HepG2 (cell line): ENCODE data around the gene TREH. TPM values are rescaled to one million over a fixed set of nuclear protein-coding genes. Genes with fewer than 3 reads are reported as not detected.
A peak's percentile ranks its signal among the peaks of the same experiment; 100 is the strongest.

Source experiments
- BATF2 ChIP-seq: sonication (generic); formaldehyde crosslinking; IDR thresholded peaks from 2 replicates; pipeline ENCODE4 v1.8.0; 2022; ENCODE audit warnings: mild to moderate bottlenecking, missing genetic modification reagents, moderate library complexity
- HOXA3 ChIP-seq: sonication (generic); formaldehyde crosslinking; IDR thresholded peaks from 2 replicates; pipeline ENCODE4 v1.5.0; 2020; ENCODE audit warnings: missing genetic modification reagents
- NFIC ChIP-seq: IDR thresholded peaks from 2 replicates; pipeline ENCODE4 v1.6.1; 2012; ENCODE audit warnings: mild to moderate bottlenecking, low read length, inconsistent platforms
- PHF5A ChIP-seq: IDR thresholded peaks from one replicate; pipeline ENCODE4 v1.6.1; 2018; ENCODE audit warnings: low read depth, missing genetic modification reagents; ENCODE audit not compliant: unreplicated experiment
- SOX13 ChIP-seq, 3 experiments: fragments of 450-650 bp in 1 of 3; sonication (generic) in 1 of 3; formaldehyde crosslinking in 1 of 3; IDR thresholded peaks in 2 of 3; conservative IDR thresholded peaks in 1 of 3; 2 replicates each; pipeline versions ENCODE4 v1.5.0 to v1.6.1; 2016 to 2020; ENCODE audit warnings: antibody characterized with exemption in 1 of 3, mild to moderate bottlenecking in 1 of 3, missing compliant biosample characterization in 1 of 3, missing genetic modification reagents in 1 of 3, moderate library complexity in 1 of 3
- TSC22D2 ChIP-seq: sonication (generic); formaldehyde crosslinking; IDR thresholded peaks from 2 replicates; pipeline ENCODE4 v1.5.1; 2020; ENCODE audit warnings: missing genetic modification reagents, mild to moderate bottlenecking, borderline replicate concordance
- XBP1 ChIP-seq: sonication (generic); formaldehyde crosslinking; IDR thresholded peaks from 2 replicates; pipeline ENCODE4 v1.5.0; 2020; ENCODE audit warnings: missing genetic modification reagents
- ZBTB26 ChIP-seq: IDR thresholded peaks from 2 replicates; pipeline ENCODE4 v1.6.1; 2016; ENCODE audit warnings: missing compliant biosample characterization, missing genetic modification reagents, borderline replicate concordance
- ZFP1 ChIP-seq: IDR thresholded peaks from 2 replicates; pipeline ENCODE4 v1.6.1; 2016
- ZKSCAN5 ChIP-seq: sonication (generic); formaldehyde crosslinking; IDR thresholded peaks from 2 replicates; pipeline ENCODE4 v1.5.1; 2020; ENCODE audit warnings: mild to moderate bottlenecking, missing genetic modification reagents
- ZNF598 ChIP-seq: sonication (generic); formaldehyde crosslinking; IDR thresholded peaks from 2 replicates; pipeline ENCODE4 v1.5.1; 2020; ENCODE audit warnings: mild to moderate bottlenecking, missing genetic modification reagents, borderline replicate concordance
- ZNF605 ChIP-seq: sonication (generic); formaldehyde crosslinking; IDR thresholded peaks from 2 replicates; pipeline ENCODE4 v1.8.0; 2022; ENCODE audit warnings: mild to moderate bottlenecking, missing genetic modification reagents
- ZNF704 ChIP-seq: sonication (generic); formaldehyde crosslinking; IDR thresholded peaks from 2 replicates; pipeline ENCODE4 v1.8.1; 2023; ENCODE audit warnings: mild to moderate bottlenecking, inconsistent platforms, moderate library complexity, missing genetic modification reagents, borderline replicate concordance
- ZNF788 ChIP-seq: sonication (generic); formaldehyde crosslinking; IDR thresholded peaks from 2 replicates; pipeline ENCODE4 v1.5.0; 2020; ENCODE audit warnings: mild to moderate bottlenecking, missing genetic modification reagents, borderline replicate concordance
- ZSCAN22 ChIP-seq: sonication (generic); formaldehyde crosslinking; IDR thresholded peaks from 2 replicates; pipeline ENCODE4 v1.4.0; 2020; ENCODE audit warnings: mild to moderate bottlenecking, missing genetic modification reagents
- polyA plus RNA-seq, 8 experiments: library from polyadenylated mRNA; depleted of rRNA in 3 of 8; stranded (reverse) in 7 of 8; unstranded in 1 of 8; fragments of >200 nt; fragmentation: Illumina TruSeq in 4 of 8; extraction: Trizol in 4 of 8; gene quantifications; 2 replicates each; pipeline versions ENCODE4 v1.2.1 to v1.2.3, GENCODE V29; 2011 to 2016; ENCODE audit warnings: low read depth in 4 of 8, missing spikeins in 1 of 8, mixed read lengths in 1 of 8; ENCODE audit not compliant: insufficient read depth in 1 of 8
- total RNA-seq, 5 experiments: library from RNA; depleted of rRNA; stranded (reverse); fragments of >200 nt; fragmentation: Illumina TruSeq; extraction: Trizol; gene quantifications; 2 replicates each; pipeline ENCODE4 v1.2.3, GENCODE V29; 2016; ENCODE audit warnings: low read depth in 1 of 5
- TF ChIP-seq, protein P1 (sequence below): sonication (generic); formaldehyde crosslinking; IDR thresholded peaks from 2 replicates; pipeline ENCODE4 v1.4.0; 2020; ENCODE audit warnings: missing genetic modification reagents, borderline replicate concordance
- TF ChIP-seq, protein P2 (sequence below): sonication (generic); formaldehyde crosslinking; IDR thresholded peaks from 2 replicates; pipeline ENCODE4 v1.4.0; 2020; ENCODE audit warnings: missing genetic modification reagents
- TF ChIP-seq, protein P3 (sequence below): sonication (generic); formaldehyde crosslinking; IDR thresholded peaks from 2 replicates; pipeline ENCODE4 v1.5.0; 2020; ENCODE audit warnings: mild to moderate bottlenecking, low read depth, missing genetic modification reagents, borderline replicate concordance
- TF ChIP-seq, protein P4 (sequence below): sonication (generic); formaldehyde crosslinking; IDR thresholded peaks from 2 replicates; pipeline ENCODE4 v1.9.0; 2021; ENCODE audit warnings: missing genetic modification reagents, mild to moderate bottlenecking, borderline replicate concordance

TREH gene
- total and polyA plus RNA-seq, 2 of the 13 experiments (the other 11 are each of a cell fraction or from before 2014, with no cell fraction given) = 0.53 to 0.86 TPM

GRCh38 chr11:118689852-118690552 lies 10.6 kb upstream of the TREH start (continued):
- TF ChIP-seq, protein P1, sequence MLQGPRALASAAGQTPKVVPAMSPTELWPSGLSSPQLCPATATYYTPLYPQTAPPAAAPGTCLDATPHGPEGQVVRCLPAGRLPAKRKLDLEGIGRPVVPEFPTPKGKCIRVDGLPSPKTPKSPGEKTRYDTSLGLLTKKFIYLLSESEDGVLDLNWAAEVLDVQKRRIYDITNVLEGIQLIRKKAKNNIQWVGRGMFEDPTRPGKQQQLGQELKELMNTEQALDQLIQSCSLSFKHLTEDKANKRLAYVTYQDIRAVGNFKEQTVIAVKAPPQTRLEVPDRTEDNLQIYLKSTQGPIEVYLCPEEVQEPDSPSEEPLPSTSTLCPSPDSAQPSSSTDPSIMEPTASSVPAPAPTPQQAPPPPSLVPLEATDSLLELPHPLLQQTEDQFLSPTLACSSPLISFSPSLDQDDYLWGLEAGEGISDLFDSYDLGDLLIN (CRISPR knock-in tag) = 0 out of 2 replicates have a peak, but pooled peaks have one; percentile 18
- TF ChIP-seq ZNF598 (CRISPR knock-in tag) = 0 out of 2 replicates have a peak, but pooled peaks have one; percentile 16
- TF ChIP-seq, protein P2, sequence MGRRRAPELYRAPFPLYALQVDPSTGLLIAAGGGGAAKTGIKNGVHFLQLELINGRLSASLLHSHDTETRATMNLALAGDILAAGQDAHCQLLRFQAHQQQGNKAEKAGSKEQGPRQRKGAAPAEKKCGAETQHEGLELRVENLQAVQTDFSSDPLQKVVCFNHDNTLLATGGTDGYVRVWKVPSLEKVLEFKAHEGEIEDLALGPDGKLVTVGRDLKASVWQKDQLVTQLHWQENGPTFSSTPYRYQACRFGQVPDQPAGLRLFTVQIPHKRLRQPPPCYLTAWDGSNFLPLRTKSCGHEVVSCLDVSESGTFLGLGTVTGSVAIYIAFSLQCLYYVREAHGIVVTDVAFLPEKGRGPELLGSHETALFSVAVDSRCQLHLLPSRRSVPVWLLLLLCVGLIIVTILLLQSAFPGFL (CRISPR knock-in tag) = no peak
- peak; percentile 75 for TF ChIP-seq HOXA3
- TF ChIP-seq SOX13 (IDR thresholded peaks at IDR 0.05) = no peak
- peak in 1 of 2 experiments; percentile 37; a peak in 1 of 4 replicates for TF ChIP-seq SOX13 (CRISPR knock-in tag; conservative IDR thresholded peaks at IDR 0.05 in 1 of 2, IDR thresholded peaks at IDR 0.05 in 1 of 2)
- no peak for TF ChIP-seq BATF2 (CRISPR knock-in tag)
- peak; percentile 78; the same call in 1 of the 2 replicates for TF ChIP-seq ZNF605 (CRISPR knock-in tag)
- no peak for TF ChIP-seq ZNF704 (CRISPR knock-in tag)
- TF ChIP-seq ZFP1 (CRISPR knock-in tag) = no peak
- no peak for TF ChIP-seq NFIC
- peak; percentile 62; the same call in 1 of the 2 replicates for TF ChIP-seq ZKSCAN5 (CRISPR knock-in tag)
- peak; percentile 70; the same call in 1 of the 2 replicates for TF ChIP-seq ZNF788 (CRISPR knock-in tag)
- TF ChIP-seq TSC22D2 (CRISPR knock-in tag) = no peak
- TF ChIP-seq, protein P3, sequence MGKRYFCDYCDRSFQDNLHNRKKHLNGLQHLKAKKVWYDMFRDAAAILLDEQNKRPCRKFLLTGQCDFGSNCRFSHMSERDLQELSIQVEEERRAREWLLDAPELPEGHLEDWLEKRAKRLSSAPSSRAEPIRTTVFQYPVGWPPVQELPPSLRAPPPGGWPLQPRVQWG (CRISPR knock-in tag) = no peak
- peak; percentile 26 for TF ChIP-seq PHF5A
- TF ChIP-seq, protein P4, sequence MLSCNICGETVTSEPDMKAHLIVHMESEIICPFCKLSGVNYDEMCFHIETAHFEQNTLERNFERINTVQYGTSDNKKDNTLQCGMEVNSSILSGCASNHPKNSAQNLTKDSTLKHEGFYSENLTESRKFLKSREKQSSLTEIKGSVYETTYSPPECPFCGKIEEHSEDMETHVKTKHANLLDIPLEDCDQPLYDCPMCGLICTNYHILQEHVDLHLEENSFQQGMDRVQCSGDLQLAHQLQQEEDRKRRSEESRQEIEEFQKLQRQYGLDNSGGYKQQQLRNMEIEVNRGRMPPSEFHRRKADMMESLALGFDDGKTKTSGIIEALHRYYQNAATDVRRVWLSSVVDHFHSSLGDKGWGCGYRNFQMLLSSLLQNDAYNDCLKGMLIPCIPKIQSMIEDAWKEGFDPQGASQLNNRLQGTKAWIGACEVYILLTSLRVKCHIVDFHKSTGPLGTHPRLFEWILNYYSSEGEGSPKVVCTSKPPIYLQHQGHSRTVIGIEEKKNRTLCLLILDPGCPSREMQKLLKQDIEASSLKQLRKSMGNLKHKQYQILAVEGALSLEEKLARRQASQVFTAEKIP (CRISPR knock-in tag) = no peak
- TF ChIP-seq XBP1 (CRISPR knock-in tag) = no peak
- TF ChIP-seq ZBTB26 = no peak
- TF ChIP-seq ZSCAN22 (CRISPR knock-in tag) = peak; percentile 49; the same call in 1 of the 2 replicates
